WTC11 (cell line): ENCODE results near the gene CTCFL. TPM values are rescaled to one million over a fixed set of nuclear protein-coding genes. Genes with fewer than 3 reads are reported as not detected.

Experiments used
- ATAC-seq: fragments of 200-7000 bp; cut with Tn5 transposase; 2 replicates; pipeline ENCODE4 v1.10.0; 2021; ENCODE audit warnings: mild to moderate bottlenecking, moderate library complexity
- CTCF ChIA-PET: fragments of 300-600 bp; sonication (Branson Sonifier 250); formaldehyde crosslinking; loops from one replicate; lab custom pipeline; 2021; ENCODE audit warnings: antibody characterized with exemption; lab: Charles Lee
- POLR2A ChIA-PET: fragments of 350-600 bp; sonication (Branson Sonifier 250); formaldehyde crosslinking; loops from one replicate; lab custom pipeline; 2021; ENCODE audit warnings: antibody characterized with exemption; lab: Charles Lee
- DNase-seq: peaks from one replicate; pipeline ENCODE4 v3.0.0; 2021; ENCODE audit warnings: low spot score
- H3K27ac Mint-ChIP-seq: 2 replicates; pipeline ENCODE4 v1.8.0; 2021; ENCODE audit warnings: mixed read lengths
- H3K27me3 Mint-ChIP-seq: 2 replicates; pipeline ENCODE4 v1.8.0; 2021; ENCODE audit warnings: low read depth, mild to moderate bottlenecking, moderate library complexity, mixed read lengths
- H3K36me3 Mint-ChIP-seq: 2 replicates; pipeline ENCODE4 v1.8.0; 2021; ENCODE audit warnings: mixed read lengths
- H3K4me1 Mint-ChIP-seq: 2 replicates; pipeline ENCODE4 v1.8.0; 2022; ENCODE audit warnings: mixed read lengths
- H3K4me3 Mint-ChIP-seq: 2 replicates; pipeline ENCODE4 v1.8.0; 2021; ENCODE audit warnings: mild to moderate bottlenecking, moderate library complexity, mixed read lengths
- H3K9me3 Mint-ChIP-seq: 2 replicates; pipeline ENCODE4 v1.8.0; 2021; ENCODE audit warnings: mixed read lengths
- ATF1 ChIP-seq: sonication (generic); formaldehyde crosslinking; IDR thresholded peaks from 2 replicates; pipeline ENCODE4 v1.8.1; 2023; ENCODE audit warnings: mild to moderate bottlenecking, moderate library complexity, missing genetic modification reagents
- ATF2 ChIP-seq: sonication (generic); formaldehyde crosslinking; IDR thresholded peaks from 2 replicates; pipeline ENCODE4 v1.8.1; 2022; ENCODE audit warnings: low read depth, missing genetic modification reagents, borderline replicate concordance
- ATF6 ChIP-seq: sonication (generic); formaldehyde crosslinking; IDR thresholded peaks from 2 replicates; pipeline ENCODE4 v1.8.1; 2023; ENCODE audit warnings: mild to moderate bottlenecking, missing genetic modification reagents
- CBFB ChIP-seq: sonication (generic); formaldehyde crosslinking; IDR thresholded peaks from 2 replicates; pipeline ENCODE4 v1.8.1; 2022; ENCODE audit warnings: mild to moderate bottlenecking, low read depth, missing genetic modification reagents
- E2F5 ChIP-seq: sonication (generic); formaldehyde crosslinking; IDR thresholded peaks from 2 replicates; pipeline ENCODE4 v1.8.1; 2022; ENCODE audit warnings: mild to moderate bottlenecking, moderate library complexity, missing genetic modification reagents
- ERG ChIP-seq: fragments of 250-450 bp; sonication (Bioruptor Pico); IDR thresholded peaks from 2 replicates; pipeline ENCODE4 v1.8.0; 2021; ENCODE audit warnings: mild to moderate bottlenecking
- FOXP4 ChIP-seq: sonication (generic); formaldehyde crosslinking; IDR thresholded peaks from 2 replicates; pipeline ENCODE4 v1.8.0; 2022; ENCODE audit warnings: mild to moderate bottlenecking, missing genetic modification reagents
- GABPB1 ChIP-seq: sonication (generic); formaldehyde crosslinking; IDR thresholded peaks from 2 replicates; pipeline ENCODE4 v1.8.1; 2023; ENCODE audit warnings: mild to moderate bottlenecking, missing genetic modification reagents
- HMGXB4 ChIP-seq: sonication (generic); formaldehyde crosslinking; IDR thresholded peaks from 2 replicates; pipeline ENCODE4 v1.8.1; 2023; ENCODE audit warnings: mild to moderate bottlenecking, moderate library complexity, missing genetic modification reagents
- MYBL2 ChIP-seq: sonication (generic); formaldehyde crosslinking; IDR thresholded peaks from 2 replicates; pipeline ENCODE4 v1.8.1; 2023; ENCODE audit warnings: mild to moderate bottlenecking, moderate library complexity, missing genetic modification reagents
- NFYB ChIP-seq: sonication (generic); formaldehyde crosslinking; conservative IDR thresholded peaks from 2 replicates; pipeline ENCODE4 v1.8.0; 2022; ENCODE audit warnings: low read depth, missing genetic modification reagents
- NR2C2 ChIP-seq: sonication (generic); formaldehyde crosslinking; IDR thresholded peaks from 2 replicates; pipeline ENCODE4 v1.8.0; 2022; ENCODE audit warnings: mild to moderate bottlenecking, missing genetic modification reagents
- OVOL2 ChIP-seq: fragments of 250-450 bp; sonication (Bioruptor Pico); IDR thresholded peaks from 2 replicates; pipeline ENCODE4 v1.9.0; 2021; ENCODE audit warnings: mild to moderate bottlenecking, borderline replicate concordance
- PRDM15 ChIP-seq: sonication (generic); formaldehyde crosslinking; IDR thresholded peaks from 2 replicates; pipeline ENCODE4 v1.8.0; 2022; ENCODE audit warnings: missing genetic modification reagents
- SMAD4 ChIP-seq: sonication (generic); formaldehyde crosslinking; IDR thresholded peaks from 2 replicates; pipeline ENCODE4 v1.8.0; 2022; ENCODE audit warnings: mild to moderate bottlenecking, missing genetic modification reagents
- TEAD4 ChIP-seq: sonication (generic); formaldehyde crosslinking; IDR thresholded peaks from 2 replicates; pipeline ENCODE4 v1.8.0; 2022; ENCODE audit warnings: mild to moderate bottlenecking, missing genetic modification reagents
- ZNF232 ChIP-seq: sonication (generic); formaldehyde crosslinking; IDR thresholded peaks from 2 replicates; pipeline ENCODE4 v1.8.0; 2022; ENCODE audit warnings: mild to moderate bottlenecking, missing genetic modification reagents
- ZNF512 ChIP-seq: sonication (generic); formaldehyde crosslinking; IDR thresholded peaks from 2 replicates; pipeline ENCODE4 v1.8.1; 2022; ENCODE audit warnings: missing genetic modification reagents, borderline replicate concordance
- total RNA-seq: library from RNA; stranded (reverse); gene quantifications from 3 replicates; pipeline ENCODE4 v1.2.3, GENCODE V29; 2021

The CTCFL gene
- total RNA-seq, 1 experiment from 2014 or later: 0.70 TPM

GRCh38 chr20:57537822-57538221 is 12.9 kb upstream of the CTCFL start:
- no peak overlapping the region for H3K4me3 Mint-ChIP-seq
- H3K9me3 Mint-ChIP-seq: peaks cover 58% of the 10 kb centered on the region
- peaks cover 39% of the 10 kb centered on the region for H3K27me3 Mint-ChIP-seq
- ATAC-seq (no peak), DNase-seq (no peak)
- peaks cover 31% of the 10 kb centered on the region for H3K36me3 Mint-ChIP-seq
- H3K27ac Mint-ChIP-seq: no peak overlapping the region
- peaks cover 5% of the 10 kb centered on the region for H3K4me1 Mint-ChIP-seq
- TF ChIP-seq CBFB (CRISPR knock-in tag): no peak
- TF ChIP-seq FOXP4: no peak
- TF ChIP-seq OVOL2 (CRISPR knock-in tag): no peak
- TF ChIP-seq ZNF232 (CRISPR knock-in tag): no peak
- ChIA-PET CTCF (no interaction called here), POLR2A (no interaction called here)

- DNase-seq: no peak
- Mint-ChIP-seq H3K9me3 (peaks cover 62% of the 10 kb centered on the region), H3K4me3 (no peak overlapping the region), H3K36me3 (peaks cover 33% of the 10 kb centered on the region), H3K4me1 (peaks cover 5% of the 10 kb centered on the region), H3K27ac (no peak overlapping the region), H3K27me3 (peaks cover 42% of the 10 kb centered on the region)
- no peak for ATAC-seq
- ChIA-PET POLR2A (no interaction called here), CTCF (no interaction called here)
- no peak for TF ChIP-seq GABPB1 (CRISPR knock-in tag)
- no peak for TF ChIP-seq TEAD4
- TF ChIP-seq E2F5: no peak
- no peak for TF ChIP-seq MYBL2 (CRISPR knock-in tag)
- no peak for TF ChIP-seq CBFB (CRISPR knock-in tag)
- no peak for TF ChIP-seq ATF6
- TF ChIP-seq SMAD4 (CRISPR knock-in tag): no peak
- no peak for TF ChIP-seq PRDM15 (CRISPR knock-in tag)
- TF ChIP-seq ZNF512: no peak
- TF ChIP-seq ATF2 (CRISPR knock-in tag): no peak
- TF ChIP-seq ATF1 (CRISPR knock-in tag): no peak
- TF ChIP-seq HMGXB4 (CRISPR knock-in tag): no peak
- no peak for TF ChIP-seq NFYB
- TF ChIP-seq NR2C2 (CRISPR knock-in tag): no peak
- TF ChIP-seq ERG (CRISPR knock-in tag): no peak
Observed at GRCh38 chr20:57536771-57537724, 12.1 kb upstream of the CTCFL start.
